NOMO-1 (cell line): ENCODE results near the gene HDAC11.

Experiments used
- DNase-seq, 2 experiments: peaks; one replicate each; lab custom pipeline; 2025; ENCODE audit not compliant: unreplicated experiment in 2 of 2; lab: John Stamatoyannopoulos, UW

Gene HDAC11

GRCh38 chr3:13506680-13507079 is 26.6 kb downstream of the HDAC11 start:
- DNase-seq = no peak

- no peak for DNase-seq
Observed at GRCh38 chr3:13507247-13507569, 27.1 kb downstream of the HDAC11 start.

- DNase-seq = no peak
Observed at GRCh38 chr3:13507570-13508339, 27.6 kb downstream of the HDAC11 start.

- no peak for DNase-seq
Observed at GRCh38 chr3:13508496-13508895, 28.4 kb downstream of the HDAC11 start.

GRCh38 chr3:13509059-13509815 is 29.1 kb downstream of the HDAC11 start:
- no peak for DNase-seq

GRCh38 chr3:13509816-13510192 is 29.7 kb downstream of the HDAC11 start:
- DNase-seq = no peak

GRCh38 chr3:13512451-13512850 is 32.3 kb downstream of the HDAC11 start:
- DNase-seq = no peak

- DNase-seq = no peak
Observed at GRCh38 chr3:13513051-13513912, 33.2 kb downstream of the HDAC11 start.

GRCh38 chr3:13513913-13514517 is 33.9 kb downstream of the HDAC11 start:
- no peak for DNase-seq

- DNase-seq = no peak
Observed at GRCh38 chr3:13514639-13515435, 34.7 kb downstream of the HDAC11 start.

GRCh38 chr3:13515786-13516759 is 36.0 kb downstream of the HDAC11 start:
- DNase-seq = no peak

- DNase-seq = no peak
Observed at GRCh38 chr3:13516760-13517135, 36.6 kb downstream of the HDAC11 start.

- DNase-seq = no peak
Observed at GRCh38 chr3:13517253-13517977, 37.3 kb downstream of the HDAC11 start.

- no peak for DNase-seq
Observed at GRCh38 chr3:13518516-13518953, 38.4 kb downstream of the HDAC11 start.

GRCh38 chr3:13519006-13519791 is 39.1 kb downstream of the HDAC11 start:
- no peak for DNase-seq

- no peak for DNase-seq
Observed at GRCh38 chr3:13520326-13520880, 40.3 kb downstream of the HDAC11 start.

- no peak for DNase-seq
Observed at GRCh38 chr3:13521309-13521708, 41.2 kb downstream of the HDAC11 start.
